Measurements from ENCODE around the gene ACSL1.

- TF ChIP-seq CTCF (IDR thresholded peaks at IDR 0.05; ENCODE audit: poor library complexity): no peak
- no peak for TF ChIP-seq EZH2phosphoT487 (IDR thresholded peaks at IDR 0.05; ENCODE audit: low read depth, severe bottlenecking, unreplicated experiment)
These were observed 93.6 kb downstream of the ACSL1 start for GRCh38 chr4:184732126-184732525.

Measured in hepatocyte (in vitro differentiated cells).